Right hindlimb (tissue), 1 donor: ENCODE results near the gene SMIM7.
"Not testable (repeated sequence)": the region's sequence is repeated elsewhere in the genome, so short reads cannot be mapped to it uniquely, and the experiment has no call there.

Source experiments
- DNase-seq: peaks from one replicate; pipeline ENCODE4 v3.0.0-alpha.2; 2018

The SMIM7 gene

GRCh38 chr19:16654140-16654539 lies 5.8 kb downstream of the SMIM7 start:
- DNase-seq = no peak

- DNase-seq = peak; percentile 41
Measured at GRCh38 chr19:16652854-16653253, 7.1 kb downstream of the SMIM7 start.

- not testable (repeated sequence) for DNase-seq
Measured at GRCh38 chr19:16651421-16652188, 8.3 kb downstream of the SMIM7 start.

- DNase-seq = no peak
Measured at GRCh38 chr19:16650821-16651220, 9.1 kb downstream of the SMIM7 start.

- no peak for DNase-seq
Measured at GRCh38 chr19:16649734-16650133, 10.2 kb downstream of the SMIM7 start.

- DNase-seq = no peak
Measured at GRCh38 chr19:16645140-16645539, 14.8 kb downstream of the SMIM7 start.

- DNase-seq = no peak
Measured at GRCh38 chr19:16641695-16642094, 18.2 kb downstream of the SMIM7 start.

GRCh38 chr19:16640951-16641350 lies 19.0 kb downstream of the SMIM7 start:
- DNase-seq = no peak

- DNase-seq = no peak
Measured at GRCh38 chr19:16638666-16639065, 21.3 kb downstream of the SMIM7 start.

GRCh38 chr19:16637535-16637934 lies 22.4 kb downstream of the SMIM7 start:
- DNase-seq = no peak

GRCh38 chr19:16631465-16631864 lies 28.5 kb downstream of the SMIM7 start:
- DNase-seq = no peak

- peak; percentile 85 for DNase-seq
Measured at GRCh38 chr19:16628984-16629691, 30.8 kb downstream of the SMIM7 start.

GRCh38 chr19:16628183-16628983 lies 31.6 kb downstream of the SMIM7 start, which contains the start of gene MED26:
Gene MED26 (minus strand): TSS chr19:16628204. CDS start chr19:16627943, 261 bp downstream.
- DNase-seq = peak; percentile 97

GRCh38 chr19:16627928-16628182 lies 32.1 kb downstream of the SMIM7 start:
- no peak for DNase-seq

- DNase-seq = peak; percentile 35
Measured at GRCh38 chr19:16627193-16627927, 32.6 kb downstream of the SMIM7 start.

GRCh38 chr19:16626796-16627192 lies 33.1 kb downstream of the SMIM7 start:
- DNase-seq = peak; percentile 35

- no peak for DNase-seq
Measured at GRCh38 chr19:16625163-16625958, 34.6 kb downstream of the SMIM7 start.

- DNase-seq = no peak
Measured at GRCh38 chr19:16624236-16624635, 35.7 kb downstream of the SMIM7 start.

- DNase-seq = no peak
Measured at GRCh38 chr19:16623576-16623975, 36.4 kb downstream of the SMIM7 start.

- DNase-seq = no peak
Measured at GRCh38 chr19:16623066-16623465, 36.9 kb downstream of the SMIM7 start.

- no peak for DNase-seq
Measured at GRCh38 chr19:16621165-16621800, 38.7 kb downstream of the SMIM7 start.

GRCh38 chr19:16620584-16620983 lies 39.4 kb downstream of the SMIM7 start:
- DNase-seq = no peak
